ENCODE data around the gene TENM4.

TENM4 gene

GRCh38 chr11:79431535-79431934 is 9.3 kb downstream of the TENM4 start:
- no peak overlapping the region for H3K27ac ChIP-seq
- DNase-seq (ENCODE audit: low spot score): no peak
- no peak overlapping the region for H3K4me3 ChIP-seq
- no peak for TF ChIP-seq CTCF (IDR thresholded peaks at IDR 0.05)

- TF ChIP-seq CTCF (IDR thresholded peaks at IDR 0.05): no peak
- H3K27ac ChIP-seq: peak overlapping the region in 1 of 2 donors; percentile 38
These were observed 10.6 kb downstream of the TENM4 start for GRCh38 chr11:79430280-79430679.

GRCh38 chr11:79428406-79428805 is 12.4 kb downstream of the TENM4 start:
- DNase-seq (ENCODE audit: low spot score): no peak
- Histone ChIP-seq H3K4me3 (no peak overlapping the region), H3K27ac (peak overlapping the region in 1 of 2 donors; percentile 9)
- TF ChIP-seq CTCF (IDR thresholded peaks at IDR 0.05): no peak

More at GRCh38 chr11:79430280-79430679, 10.6 kb downstream of the TENM4 start:
- no peak overlapping the region for H3K4me3 ChIP-seq
- DNase-seq (ENCODE audit: low spot score): no peak

- H3K27ac ChIP-seq: no peak overlapping the region
- no peak overlapping the region for H3K4me3 ChIP-seq
- no peak for TF ChIP-seq CTCF (IDR thresholded peaks at IDR 0.05)
- DNase-seq (ENCODE audit: low spot score): no peak
These were observed 13.1 kb downstream of the TENM4 start for GRCh38 chr11:79427611-79428327.

GRCh38 chr11:79427126-79427525 is 13.7 kb downstream of the TENM4 start:
- Histone ChIP-seq H3K4me3 (no peak overlapping the region), H3K27ac (no peak overlapping the region)
- DNase-seq (ENCODE audit: low spot score): no peak
- TF ChIP-seq CTCF (IDR thresholded peaks at IDR 0.05): no peak

- no peak for TF ChIP-seq CTCF (IDR thresholded peaks at IDR 0.05)
- no peak overlapping the region for H3K27ac ChIP-seq
- no peak overlapping the region for H3K4me3 ChIP-seq
- no peak for DNase-seq (ENCODE audit: low spot score)
These were observed 15.4 kb downstream of the TENM4 start for GRCh38 chr11:79425463-79425862.

- DNase-seq (ENCODE audit: low spot score): no peak
- no peak for TF ChIP-seq CTCF (IDR thresholded peaks at IDR 0.05)
- Histone ChIP-seq H3K27ac (no peak overlapping the region), H3K4me3 (no peak overlapping the region)
These were observed 17.1 kb downstream of the TENM4 start for GRCh38 chr11:79423736-79424135.
